PC-3 (cell line): ENCODE measurements around the gene C12orf57.

Experiments
- EZH2 ChIP-seq: fragments of 300-600 bp; sonication (generic); IDR thresholded peaks from one replicate; pipeline ENCODE4 v1.6.1; 2017; ENCODE audit warnings: antibody characterized with exemption, mild to moderate bottlenecking, low read length; ENCODE audit not compliant: unreplicated experiment
- EZH2phosphoT487 ChIP-seq: fragments of 300-600 bp; sonication (generic); IDR thresholded peaks from 2 replicates; pipeline ENCODE4 v1.6.1; 2018; ENCODE audit warnings: mild to moderate bottlenecking, antibody characterized with exemption, low read length, borderline replicate concordance
- TF ChIP-seq, protein P1 (sequence below): fragments of 300-600 bp; sonication (generic); conservative IDR thresholded peaks from 2 replicates; pipeline ENCODE4 v1.5.1; 2017; ENCODE audit warnings: antibody characterized with exemption, low read depth, mild to moderate bottlenecking, low read length

DNA sequence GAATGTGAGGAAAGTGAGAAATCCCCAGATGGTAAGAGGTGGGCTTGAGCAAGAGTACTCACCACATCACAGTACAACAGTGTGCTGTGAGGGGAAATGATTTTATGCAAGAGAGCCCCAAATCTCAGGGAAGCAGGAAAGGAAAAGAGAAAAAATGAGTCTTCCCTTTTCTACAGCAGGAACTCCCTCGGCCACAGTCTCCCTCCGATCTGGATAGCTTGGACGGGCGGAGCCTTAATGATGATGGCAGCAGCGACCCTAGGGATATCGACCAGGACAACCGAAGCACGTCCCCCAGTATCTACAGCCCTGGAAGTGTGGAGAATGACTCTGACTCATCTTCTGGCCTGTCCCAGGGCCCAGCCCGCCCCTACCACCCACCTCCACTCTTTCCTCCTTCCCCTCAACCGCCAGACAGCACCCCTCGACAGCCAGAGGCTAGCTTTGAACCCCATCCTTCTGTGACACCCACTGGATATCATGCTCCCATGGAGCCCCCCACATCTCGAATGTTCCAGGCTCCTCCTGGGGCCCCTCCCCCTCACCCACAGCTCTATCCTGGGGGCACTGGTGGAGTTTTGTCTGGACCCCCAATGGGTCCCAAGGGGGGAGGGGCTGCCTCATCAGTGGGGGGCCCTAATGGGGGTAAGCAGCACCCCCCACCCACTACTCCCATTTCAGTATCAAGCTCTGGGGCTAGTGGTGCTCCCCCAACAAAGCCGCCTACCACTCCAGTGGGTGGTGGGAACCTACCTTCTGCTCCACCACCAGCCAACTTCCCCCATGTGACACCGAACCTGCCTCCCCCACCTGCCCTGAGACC is 8.2 kb upstream of the C12orf57 start:
- TF ChIP-seq EZH2 (no peak), EZH2phosphoT487 (no peak)
- TF ChIP-seq, protein P1, sequence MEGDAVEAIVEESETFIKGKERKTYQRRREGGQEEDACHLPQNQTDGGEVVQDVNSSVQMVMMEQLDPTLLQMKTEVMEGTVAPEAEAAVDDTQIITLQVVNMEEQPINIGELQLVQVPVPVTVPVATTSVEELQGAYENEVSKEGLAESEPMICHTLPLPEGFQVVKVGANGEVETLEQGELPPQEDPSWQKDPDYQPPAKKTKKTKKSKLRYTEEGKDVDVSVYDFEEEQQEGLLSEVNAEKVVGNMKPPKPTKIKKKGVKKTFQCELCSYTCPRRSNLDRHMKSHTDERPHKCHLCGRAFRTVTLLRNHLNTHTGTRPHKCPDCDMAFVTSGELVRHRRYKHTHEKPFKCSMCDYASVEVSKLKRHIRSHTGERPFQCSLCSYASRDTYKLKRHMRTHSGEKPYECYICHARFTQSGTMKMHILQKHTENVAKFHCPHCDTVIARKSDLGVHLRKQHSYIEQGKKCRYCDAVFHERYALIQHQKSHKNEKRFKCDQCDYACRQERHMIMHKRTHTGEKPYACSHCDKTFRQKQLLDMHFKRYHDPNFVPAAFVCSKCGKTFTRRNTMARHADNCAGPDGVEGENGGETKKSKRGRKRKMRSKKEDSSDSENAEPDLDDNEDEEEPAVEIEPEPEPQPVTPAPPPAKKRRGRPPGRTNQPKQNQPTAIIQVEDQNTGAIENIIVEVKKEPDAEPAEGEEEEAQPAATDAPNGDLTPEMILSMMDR, result no peak
